ENCODE data around the gene SH3GL2.

Gene SH3GL2

GRCh38 chr9:17578911-17579793, at the start of gene SH3GL2:
Gene SH3GL2 (plus strand): TSS chr9:17579066.
- peak in 1 of 2 donors; percentile 3 for DNase-seq (ENCODE audit: low read depth in 2 of 2)

DNA sequence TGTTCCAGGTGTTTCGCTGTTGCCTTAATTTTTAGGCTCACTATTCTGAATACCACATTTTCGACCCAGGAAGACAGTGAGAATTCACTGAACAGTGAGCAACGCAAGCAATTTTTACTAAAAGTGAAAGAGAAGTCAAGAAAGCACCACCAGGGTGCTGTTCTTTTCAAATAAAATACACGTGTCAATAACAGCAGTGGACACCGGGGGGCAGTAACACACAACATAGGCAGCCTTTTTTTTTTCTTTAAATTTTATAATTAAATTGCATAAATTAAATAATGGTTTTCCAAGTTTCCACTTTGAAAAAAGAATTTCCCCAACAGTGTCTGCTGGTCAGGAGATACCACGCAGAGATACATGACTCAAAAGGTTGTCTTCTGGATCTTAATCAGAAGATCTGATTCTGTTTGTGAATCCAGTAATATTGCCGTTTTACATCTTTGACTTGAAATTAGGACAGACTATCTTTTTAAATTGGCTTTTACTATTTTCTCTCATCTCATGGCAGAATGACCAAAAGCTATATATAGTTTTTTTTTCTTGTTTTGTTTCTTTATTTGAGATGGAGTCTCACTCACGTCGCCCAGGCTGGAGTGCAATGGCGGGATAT, 47.1 kb upstream of the SH3GL2 start:
- DNase-seq (ENCODE audit: low read depth in 2 of 2) = no peak

- no peak for DNase-seq (ENCODE audit: low read depth in 2 of 2)
Measured at GRCh38 chr9:17532461-17532860, 46.4 kb upstream of the SH3GL2 start.

GRCh38 chr9:17535176-17535575, 43.7 kb upstream of the SH3GL2 start:
- no peak for DNase-seq (ENCODE audit: low read depth in 2 of 2)

DNA sequence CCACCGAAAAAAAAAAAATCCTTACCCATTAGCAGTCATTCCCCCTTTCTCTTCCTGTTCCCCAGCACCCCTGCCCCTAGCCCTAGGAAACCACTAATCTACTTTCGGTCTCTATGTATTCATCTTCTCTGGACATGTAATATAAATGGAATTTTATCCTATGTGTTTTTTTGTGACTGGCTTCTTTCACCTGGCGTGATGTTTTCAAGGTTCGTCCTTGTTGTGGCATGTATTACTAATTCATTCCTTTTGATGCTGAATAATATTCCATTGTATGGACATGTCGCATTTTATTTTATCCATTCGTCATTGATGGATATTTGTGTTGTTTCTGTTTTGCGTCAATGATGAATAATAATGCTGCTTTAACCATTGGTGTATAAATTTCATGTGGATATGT, 42.8 kb upstream of the SH3GL2 start:
- no peak for DNase-seq (ENCODE audit: low read depth in 2 of 2)

GRCh38 chr9:17551023-17551422, 27.8 kb upstream of the SH3GL2 start:
- no peak for DNase-seq (ENCODE audit: low read depth in 2 of 2)

- no peak for DNase-seq (ENCODE audit: low read depth in 2 of 2)
Measured at GRCh38 chr9:17555362-17556054, 23.4 kb upstream of the SH3GL2 start.

GRCh38 chr9:17556255-17556654, 22.6 kb upstream of the SH3GL2 start:
- no peak for DNase-seq (ENCODE audit: low read depth in 2 of 2)

GRCh38 chr9:17556935-17557334, 21.9 kb upstream of the SH3GL2 start:
- DNase-seq (ENCODE audit: low read depth in 2 of 2) = no peak

- DNase-seq (ENCODE audit: low read depth in 2 of 2) = no peak
Measured at GRCh38 chr9:17571825-17572224, 7.0 kb upstream of the SH3GL2 start.

DNA sequence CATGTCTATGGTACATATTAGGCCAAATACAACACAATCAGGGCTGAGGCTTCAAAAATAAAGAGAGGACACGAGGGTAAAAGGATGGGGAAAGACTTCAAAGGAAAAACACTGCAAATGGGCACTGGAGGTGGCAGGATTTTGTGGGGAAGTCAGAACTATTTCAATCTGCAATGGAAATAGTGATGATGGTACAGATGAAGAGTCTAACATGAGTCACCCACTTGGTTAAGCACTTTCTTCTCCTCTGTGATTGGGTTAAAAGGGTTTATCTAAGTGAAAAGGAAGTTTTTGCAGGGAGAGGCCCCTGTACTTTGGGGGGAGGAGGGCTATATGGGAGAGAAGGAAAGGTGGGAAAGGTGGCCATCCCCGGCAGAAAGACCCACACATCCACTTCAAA, 4.5 kb upstream of the SH3GL2 start:
- no peak for DNase-seq (ENCODE audit: low read depth in 2 of 2)

DNA sequence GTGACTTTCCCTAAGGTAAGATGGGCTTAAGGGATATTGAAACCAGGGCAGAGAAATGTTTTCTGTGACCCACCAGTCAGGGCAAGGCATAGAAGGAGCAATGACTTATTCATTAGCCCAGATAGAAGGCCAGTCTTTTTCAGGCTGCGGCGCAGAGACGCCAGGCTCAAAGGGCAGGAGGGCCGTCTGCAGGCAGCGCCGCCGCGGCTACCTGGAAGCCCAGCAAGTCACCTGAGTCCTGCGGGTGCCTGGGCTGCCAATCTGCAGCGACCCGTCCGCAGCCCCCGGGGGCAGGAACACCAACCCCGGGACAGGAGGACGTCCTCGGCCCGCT, 322 bp upstream of the SH3GL2 start:
- no peak for DNase-seq (ENCODE audit: low read depth in 2 of 2)

DNA sequence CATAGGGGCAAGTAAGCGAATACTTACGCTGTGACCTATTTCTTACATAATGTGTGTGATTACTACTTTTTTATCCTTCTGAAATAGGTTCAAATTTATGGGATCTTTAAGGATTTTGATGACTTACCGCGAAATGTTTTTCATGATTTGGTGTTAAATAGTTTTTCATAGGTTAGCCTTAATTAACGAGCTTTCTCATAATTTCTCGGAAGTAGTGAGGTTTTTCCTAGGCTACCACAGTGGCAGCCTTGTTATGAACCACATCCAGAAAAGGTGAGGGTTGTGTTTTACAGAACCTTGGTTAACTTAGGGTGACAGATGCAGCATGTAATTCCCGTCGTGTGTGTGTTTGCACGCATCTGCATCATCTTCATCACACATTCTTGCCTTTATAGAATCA, 1.3 kb downstream of the SH3GL2 start:
- DNase-seq (ENCODE audit: low read depth in 2 of 2) = no peak

DNA sequence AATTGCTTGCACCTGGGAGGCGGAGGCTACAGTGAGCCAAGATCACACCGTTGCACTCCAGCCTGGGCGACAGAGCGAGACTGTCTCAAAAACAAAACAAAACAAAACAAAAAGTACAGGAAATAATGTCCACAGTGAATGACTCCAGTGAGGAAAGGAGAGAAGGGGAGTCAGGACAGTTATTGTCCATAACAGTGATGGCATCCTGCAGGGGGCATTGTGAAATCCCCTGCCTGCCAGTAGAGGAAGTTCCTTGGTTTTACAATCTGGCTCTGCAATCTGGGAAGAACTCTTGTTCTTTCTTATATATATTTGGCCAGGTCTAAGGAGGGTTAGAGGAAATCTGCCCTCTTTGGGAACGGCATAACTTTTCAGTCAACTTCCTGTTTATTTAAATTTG, 8.2 kb downstream of the SH3GL2 start:
- no peak for DNase-seq (ENCODE audit: low read depth in 2 of 2)

- no peak for DNase-seq (ENCODE audit: low read depth in 2 of 2)
Measured at GRCh38 chr9:17588395-17588794, 9.5 kb downstream of the SH3GL2 start.

GRCh38 chr9:17588941-17589340, 10.1 kb downstream of the SH3GL2 start:
- no peak for DNase-seq (ENCODE audit: low read depth in 2 of 2)

GRCh38 chr9:17589771-17590170, 10.9 kb downstream of the SH3GL2 start:
- no peak for DNase-seq (ENCODE audit: low read depth in 2 of 2)

- no peak for DNase-seq (ENCODE audit: low read depth in 2 of 2)
Measured at GRCh38 chr9:17594961-17595360, 16.1 kb downstream of the SH3GL2 start.

GRCh38 chr9:17597977-17598376, 19.1 kb downstream of the SH3GL2 start:
- DNase-seq (ENCODE audit: low read depth in 2 of 2) = no peak

- DNase-seq (ENCODE audit: low read depth in 2 of 2) = no peak
Measured at GRCh38 chr9:17600962-17601593, 22.2 kb downstream of the SH3GL2 start.

GRCh38 chr9:17604556-17604955, 25.7 kb downstream of the SH3GL2 start:
- DNase-seq (ENCODE audit: low read depth in 2 of 2) = no peak

DNA sequence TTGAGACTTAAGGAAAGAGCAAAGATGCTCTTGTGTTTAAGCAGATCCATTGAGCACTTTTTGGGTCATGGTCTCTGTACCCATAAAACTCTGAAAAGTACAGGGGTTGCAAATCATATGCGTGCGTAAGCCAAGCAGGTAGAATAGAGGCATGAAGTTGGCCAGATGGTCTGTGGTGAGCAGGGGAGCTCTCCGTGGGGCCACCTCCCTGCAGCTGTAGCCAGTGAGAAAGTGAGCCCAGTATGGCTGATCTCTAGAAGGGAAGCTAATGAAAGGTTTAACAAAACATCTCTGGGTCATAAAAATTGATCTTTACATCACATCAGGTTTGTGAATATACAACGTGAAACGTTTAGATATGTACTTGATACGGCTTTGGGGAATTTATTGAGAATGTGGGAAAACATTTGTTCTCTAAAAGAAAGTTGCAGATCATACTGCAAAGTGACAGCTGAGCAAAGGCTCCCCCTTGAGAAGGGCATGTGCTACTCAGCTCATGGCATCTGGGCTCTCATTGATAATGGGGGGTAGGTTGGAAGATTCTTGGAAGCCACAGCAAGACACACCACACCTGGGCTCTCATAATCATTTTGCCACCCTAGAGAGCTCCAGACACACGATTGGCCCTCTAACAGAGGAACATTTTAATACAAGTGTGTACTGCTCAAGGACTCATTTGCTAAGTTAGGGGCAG, 30.6 kb downstream of the SH3GL2 start:
- DNase-seq (ENCODE audit: low read depth in 2 of 2) = no peak
